Suppressor macrophage treated with lipopolysaccharide for 4 hours (primary cell): ENCODE data around the gene FOXN1.

Experiments used
- DNase-seq: peaks from one replicate; pipeline ENCODE4 v3.0.0-alpha.2; 2020

FOXN1 gene

DNA sequence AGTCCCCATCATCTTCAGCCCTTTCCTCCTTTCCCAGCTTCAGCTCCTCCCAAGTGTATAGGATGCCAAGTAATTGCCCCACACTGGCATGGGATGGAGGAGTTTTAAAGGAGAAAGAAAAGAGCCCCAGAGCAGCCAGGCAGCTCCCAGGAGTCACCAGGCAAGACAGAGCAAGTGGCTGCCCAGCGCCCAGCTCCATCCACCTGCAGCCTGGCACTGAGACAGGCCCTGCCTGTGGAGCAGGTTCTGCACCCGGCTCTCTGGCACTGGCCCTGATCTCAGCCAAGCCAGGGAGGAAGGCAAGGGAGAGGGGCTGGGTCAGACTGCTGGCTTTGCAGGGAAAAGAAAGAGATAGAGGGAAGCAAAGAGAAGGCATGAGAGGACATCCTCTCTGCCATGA, 21.7 kb downstream of the FOXN1 start:
- DNase-seq = no peak

DNA sequence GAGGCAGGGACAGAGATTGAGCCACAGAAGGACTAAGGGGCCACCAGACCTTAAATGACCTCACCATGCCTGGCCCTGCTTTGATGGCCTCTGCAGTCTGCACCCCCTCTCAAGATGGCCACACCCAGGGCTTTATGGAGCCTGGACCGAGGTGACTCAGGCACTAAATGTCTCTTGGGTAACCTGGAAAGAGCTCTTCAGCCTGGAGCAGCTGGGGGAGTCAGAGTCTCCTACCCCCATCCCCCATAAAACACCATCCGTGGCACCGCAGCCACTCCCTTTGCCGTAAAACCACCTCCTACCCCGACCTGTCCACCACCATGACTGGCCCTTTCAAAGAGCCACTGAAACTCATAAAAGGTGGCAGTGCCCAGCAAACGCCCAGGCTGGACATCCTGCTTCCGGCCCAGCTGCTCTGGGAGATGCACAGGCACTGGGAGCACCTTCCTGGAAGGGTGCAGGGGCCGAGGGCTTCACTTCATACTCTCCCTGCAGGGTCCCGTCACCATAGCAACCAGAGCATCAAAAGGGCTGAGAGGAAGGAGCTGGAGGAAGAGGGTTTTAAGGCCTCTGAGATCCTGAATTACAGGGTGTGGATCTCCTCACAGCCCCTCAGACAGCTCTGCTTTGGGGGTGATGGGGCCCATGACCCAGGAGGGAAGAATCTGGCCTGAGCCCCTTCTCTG, 22.3 kb downstream of the FOXN1 start:
- DNase-seq = no peak

DNA sequence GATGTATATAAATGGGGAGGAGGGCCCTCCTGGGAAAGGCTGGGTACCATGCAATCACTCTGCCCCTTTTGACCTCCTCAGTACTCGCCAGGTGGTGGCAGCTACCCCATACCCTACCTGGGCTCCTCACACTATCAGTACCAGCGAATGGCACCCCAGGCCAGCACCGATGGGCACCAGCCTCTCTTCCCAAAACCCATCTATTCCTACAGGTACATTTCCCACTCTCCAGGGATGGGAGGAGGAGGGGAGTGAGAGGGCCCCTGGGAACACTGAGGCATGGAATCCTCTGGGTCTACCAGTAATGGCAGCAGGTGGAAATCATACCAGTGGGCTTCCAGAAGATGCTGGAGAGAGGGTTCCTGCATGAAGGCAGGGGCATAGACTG, 22.9 kb downstream of the FOXN1 start:
- DNase-seq = no peak

DNA sequence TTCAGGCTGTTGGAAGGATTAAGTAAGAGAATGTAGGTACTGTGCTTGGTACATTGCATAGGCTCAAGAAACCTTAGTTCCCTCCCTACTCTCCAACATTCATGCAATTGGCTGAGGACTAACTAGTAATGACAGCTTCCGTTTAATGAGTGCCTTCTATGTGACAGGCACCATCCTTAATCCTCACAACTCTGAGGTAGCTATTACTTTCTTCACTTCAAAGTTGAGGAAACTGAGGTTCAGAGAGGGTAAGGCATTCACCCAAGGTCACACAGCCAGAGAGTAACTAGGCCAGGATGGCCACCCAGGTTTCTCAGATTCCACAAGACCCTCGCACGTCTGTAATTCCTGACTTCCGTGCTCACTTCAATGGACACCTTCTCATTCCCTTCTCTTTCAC, 24.1 kb downstream of the FOXN1 start:
- DNase-seq = no peak

DNA sequence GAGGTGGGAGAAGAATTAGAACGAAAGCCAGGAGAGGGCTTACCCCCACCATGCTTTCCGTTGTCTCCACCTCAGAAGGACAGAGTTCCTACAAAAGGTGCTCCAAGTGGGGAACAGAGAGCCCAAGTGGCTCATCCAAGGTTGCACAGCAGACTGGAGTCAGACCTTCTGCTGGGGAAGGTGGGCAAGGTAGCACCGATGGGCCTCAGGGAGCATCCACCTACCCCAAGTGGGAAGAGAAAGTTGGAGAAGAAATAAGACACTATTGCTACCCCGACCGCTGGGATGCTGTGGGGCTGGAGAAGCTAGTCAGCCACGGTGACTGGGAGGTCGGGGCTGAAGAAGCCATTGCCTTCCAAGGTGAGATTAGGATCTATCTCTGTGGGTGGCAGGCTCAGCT, 24.8 kb downstream of the FOXN1 start:
- DNase-seq = no peak

DNA sequence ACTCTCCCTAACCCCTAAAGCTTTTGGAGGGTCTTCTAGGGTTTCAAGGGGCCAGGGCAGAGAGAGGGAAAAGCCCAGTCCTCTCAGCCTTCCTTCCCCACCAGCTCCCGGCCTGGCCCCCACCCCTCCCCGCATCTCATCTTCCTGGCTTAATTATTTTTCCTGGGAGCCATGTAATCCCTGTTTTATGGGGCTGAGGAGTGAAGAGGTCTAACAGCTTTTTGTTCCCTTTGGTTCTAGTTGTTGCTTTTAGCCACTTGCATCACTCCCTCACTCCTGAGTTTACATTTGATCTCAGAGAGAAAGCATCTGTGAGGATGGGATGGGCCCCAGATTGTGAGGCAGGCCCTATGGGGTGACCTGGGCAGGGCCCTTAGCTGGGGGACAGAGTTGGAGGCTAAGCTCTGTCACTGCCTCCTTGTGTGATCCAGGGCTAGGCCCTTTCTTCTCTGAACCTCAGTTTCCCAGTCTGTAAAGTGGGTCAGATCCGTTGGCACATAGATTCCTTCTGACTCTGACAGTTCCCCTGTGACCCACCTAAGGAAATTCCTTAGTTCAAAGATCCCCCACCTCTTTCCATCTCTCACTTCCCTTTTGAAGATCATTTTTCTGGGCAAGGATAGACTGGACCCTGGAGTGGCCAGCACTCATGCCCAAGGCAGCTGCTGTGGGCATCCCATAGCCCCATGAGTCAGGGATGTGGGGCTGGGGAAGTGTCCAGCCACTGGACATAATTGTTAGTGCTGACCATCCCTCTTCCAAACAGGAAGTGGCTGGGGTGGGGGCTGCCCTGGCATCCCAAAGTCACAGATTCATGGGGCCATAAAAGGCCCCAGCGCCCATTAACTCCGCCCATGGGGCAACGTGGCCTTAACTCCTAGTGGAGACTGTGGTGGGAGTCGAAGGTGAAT, 26.2 kb downstream of the FOXN1 start:
- no peak for DNase-seq

DNA sequence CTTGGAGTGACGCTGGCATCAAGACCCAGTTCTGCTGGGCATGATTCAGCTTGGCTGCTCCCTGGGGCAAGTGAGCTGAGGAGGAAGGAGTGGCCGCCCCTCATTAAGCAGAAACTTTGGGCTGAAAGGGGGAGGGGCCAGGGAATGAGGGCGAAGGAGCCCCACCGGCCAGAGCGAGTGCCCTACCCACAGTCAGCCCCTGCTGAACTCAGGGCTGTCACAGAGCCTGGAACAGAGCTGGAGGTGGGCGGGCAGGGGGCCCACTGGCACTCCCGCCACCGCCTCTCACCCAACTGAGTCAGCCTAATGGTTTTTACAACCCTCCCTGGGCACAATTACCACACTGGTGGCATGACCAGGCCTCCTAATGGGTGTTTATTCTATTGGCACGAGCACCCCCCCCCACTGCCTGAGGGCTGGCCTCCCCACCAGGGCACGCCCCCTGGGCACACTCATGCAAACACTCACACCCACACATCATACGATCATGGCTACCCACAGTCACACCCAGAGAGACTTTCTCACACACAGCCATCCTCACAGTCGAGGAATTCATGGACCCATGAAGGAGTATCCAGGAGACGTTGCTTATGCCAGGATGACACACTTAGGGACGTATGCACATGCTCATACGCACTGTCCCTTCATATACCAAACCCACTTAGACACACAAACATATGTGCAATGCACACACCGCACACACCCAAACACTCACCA, 27.1 kb downstream of the FOXN1 start:
- no peak for DNase-seq

DNA sequence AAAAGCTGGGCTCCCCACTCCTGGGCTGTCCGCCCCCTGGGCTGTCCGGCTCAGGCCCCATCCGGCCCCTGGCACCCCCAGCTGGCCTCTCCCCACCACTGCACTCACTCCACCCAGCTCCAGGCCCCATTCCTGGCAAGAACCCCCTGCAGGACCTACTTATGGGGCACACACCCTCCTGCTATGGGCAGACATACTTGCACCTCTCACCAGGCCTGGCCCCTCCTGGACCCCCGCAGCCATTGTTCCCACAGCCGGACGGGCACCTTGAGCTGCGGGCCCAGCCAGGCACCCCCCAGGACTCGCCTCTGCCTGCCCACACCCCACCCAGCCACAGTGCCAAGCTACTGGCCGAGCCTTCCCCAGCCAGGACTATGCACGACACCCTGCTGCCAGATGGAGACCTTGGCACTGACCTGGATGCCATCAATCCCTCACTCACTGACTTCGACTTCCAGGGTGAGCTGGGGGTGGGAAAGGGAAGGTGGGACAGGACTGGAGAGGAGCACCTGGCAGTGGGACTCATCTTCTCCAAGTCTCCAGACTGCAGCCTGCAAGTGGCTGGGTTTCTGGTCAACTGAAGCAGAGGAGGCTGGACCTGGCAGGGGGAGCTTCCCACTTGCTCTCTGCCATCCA, 28.7 kb downstream of the FOXN1 start:
- DNase-seq = no peak

DNA sequence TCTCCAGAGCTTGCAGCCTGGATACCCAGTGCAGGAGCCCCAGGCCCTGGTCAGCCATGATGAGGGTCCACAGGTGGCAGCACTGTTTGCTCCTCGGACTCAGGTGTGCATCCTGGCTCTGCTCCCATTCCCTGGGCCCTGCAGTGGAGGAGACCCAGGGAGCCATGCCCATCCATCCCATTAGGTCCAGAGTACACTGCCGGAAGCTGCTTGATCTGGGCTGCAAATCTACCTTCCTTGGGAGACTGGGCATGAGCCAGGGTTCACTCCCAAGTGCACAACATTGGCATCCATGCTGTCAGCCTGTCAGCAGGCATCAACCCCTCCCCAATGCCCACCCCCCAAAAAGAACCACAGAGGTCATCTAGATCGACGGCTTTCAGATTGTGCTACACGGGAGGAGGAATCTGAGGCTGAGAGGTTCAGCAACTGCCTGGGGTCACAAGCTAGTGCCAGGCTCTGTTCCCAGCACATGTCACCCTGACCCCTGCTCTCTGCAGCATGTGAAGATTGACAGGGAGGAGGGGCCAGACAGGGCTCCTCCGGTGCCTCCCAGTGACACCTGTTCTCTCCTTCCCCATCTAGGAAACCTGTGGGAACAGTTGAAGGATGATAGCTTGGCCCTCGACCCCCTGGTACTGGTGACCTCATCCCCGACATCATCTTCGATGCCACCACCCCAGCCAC, 30.5 kb downstream of the FOXN1 start:
- no peak for DNase-seq

DNA sequence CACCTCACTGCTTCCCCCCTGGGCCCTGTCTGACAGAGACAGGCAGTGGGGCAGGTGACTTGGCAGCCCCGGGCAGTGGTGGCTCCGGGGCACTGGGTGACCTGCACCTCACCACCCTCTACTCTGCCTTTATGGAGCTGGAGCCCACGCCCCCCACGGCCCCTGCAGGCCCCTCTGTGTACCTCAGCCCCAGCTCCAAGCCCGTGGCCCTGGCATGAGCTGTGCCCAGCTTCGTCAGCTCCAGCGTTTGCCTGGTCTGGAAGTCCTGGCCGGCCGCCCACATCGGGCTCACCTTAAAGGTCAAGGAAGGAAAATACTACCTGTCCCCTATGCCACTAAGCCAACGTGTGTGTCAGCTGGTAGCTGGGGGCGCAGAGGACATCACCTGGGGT, 31.1 kb downstream of the FOXN1 start:
- no peak for DNase-seq

DNA sequence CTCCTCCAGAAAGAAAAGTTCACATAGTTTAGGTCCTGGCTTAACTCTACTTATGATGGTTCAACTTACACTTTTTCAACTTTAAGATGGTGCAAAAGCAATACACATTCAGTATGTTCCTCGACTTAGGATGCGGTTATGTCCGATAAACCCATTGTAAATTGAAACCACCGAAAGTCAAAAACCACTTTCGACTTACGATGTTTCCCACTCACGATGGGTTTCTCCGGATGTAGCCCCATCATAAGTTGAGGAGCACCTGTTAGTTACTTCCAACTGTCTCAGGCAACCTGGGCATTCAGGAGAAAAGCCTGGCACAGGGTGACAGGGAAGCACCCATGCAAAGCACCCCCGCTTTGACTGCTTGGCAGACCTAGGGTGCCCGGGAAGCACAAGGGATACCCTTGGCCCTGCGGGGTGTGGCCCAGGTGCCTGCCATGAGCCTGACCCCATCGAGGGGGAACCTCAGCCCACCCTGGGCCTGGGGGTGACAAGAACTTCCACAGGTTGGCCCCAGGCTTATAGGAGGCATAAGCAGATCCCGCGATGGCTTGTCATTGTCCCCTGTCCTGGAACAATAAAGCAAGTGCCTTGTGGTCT, 32.2 kb downstream of the FOXN1 start:
- no peak for DNase-seq

DNA sequence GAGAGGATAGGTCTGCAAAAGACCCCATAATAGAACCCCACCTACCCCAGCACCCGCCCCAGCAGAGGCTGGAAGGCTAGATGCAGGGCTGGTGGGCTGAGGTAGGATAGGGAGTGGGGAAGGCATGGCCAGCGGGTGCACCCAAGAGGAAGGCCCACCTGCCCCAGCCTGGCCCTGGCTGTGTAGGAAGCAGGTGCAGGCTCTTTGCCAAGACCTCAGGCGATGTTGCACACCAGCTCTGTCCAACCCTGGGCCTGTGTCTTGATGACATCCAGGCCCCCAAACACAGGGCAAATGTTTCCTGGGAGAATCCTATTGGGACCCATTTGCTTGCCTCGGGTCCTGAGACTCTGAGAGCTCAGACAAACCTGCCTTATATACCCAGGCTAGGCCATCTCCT, 34.1 kb downstream of the FOXN1 start:
- DNase-seq = no peak

DNA sequence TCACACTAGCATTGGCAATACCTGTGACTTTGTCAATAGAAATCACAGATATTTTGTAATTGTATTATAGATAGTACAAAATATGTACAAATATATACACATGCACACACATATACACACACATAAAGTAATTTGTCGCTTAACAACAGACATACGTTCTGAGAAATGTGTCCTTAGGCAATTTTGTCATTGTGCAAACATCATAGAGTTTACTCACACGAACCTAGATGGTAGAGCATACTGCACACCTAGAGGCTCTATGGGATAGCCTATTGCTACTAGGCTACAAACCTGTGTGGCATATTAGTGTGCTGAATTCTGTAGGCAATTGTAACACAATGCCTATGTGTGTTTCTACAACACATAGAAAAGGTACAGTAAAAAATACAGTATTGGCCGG, 35.3 kb downstream of the FOXN1 start:
- DNase-seq = no peak

DNA sequence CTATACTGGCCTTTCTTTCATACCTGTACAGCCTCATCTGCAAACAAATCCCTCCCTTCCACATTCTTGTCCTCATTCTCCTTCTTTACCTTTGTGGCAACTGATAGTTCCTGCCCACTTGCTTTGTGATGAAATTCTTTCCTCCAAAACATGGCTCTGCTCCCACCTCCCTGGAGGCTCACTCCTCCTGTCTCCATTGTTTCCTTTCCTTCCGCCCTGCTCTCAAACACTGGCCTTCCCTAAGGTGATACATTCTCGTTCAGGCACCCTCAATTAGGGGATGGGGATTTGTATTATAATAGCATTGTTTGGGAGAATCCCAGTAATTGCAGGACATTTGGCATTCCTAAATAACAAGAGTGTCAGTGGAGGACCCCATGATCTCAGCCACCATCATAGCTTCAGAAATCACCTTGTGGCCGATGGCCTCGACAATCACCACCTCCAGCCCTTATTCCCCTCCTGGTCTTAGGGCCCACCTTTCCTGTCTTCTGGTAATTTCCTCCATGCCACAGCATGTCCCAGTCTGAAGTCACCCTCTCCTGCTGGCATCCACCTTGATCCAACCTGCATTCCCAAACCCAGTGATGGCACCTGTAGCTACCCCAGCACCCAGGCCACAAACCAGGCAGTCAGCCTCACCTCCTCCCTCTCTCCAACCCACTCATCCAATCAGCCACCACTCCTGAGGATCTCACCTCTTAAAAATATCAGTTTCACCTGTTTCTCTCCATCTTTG, 38.4 kb downstream of the FOXN1 start:
- no peak for DNase-seq

DNA sequence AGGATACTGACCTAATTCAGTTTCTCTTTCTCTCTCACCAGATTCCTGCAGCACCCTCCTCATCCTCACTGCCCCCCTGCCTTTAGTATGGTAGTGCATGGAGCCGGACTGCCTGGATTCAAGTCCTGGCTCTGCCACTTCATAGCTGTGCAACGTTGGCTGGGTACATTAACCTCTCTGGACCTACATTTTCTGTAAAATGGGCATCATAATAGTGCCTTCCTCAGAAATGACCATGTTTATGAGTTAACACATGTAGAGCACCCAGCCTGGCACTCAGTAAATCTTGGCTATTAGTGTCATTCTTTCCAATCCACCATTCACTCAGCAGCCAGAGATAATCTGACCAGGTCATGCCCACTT, 39.0 kb downstream of the FOXN1 start:
- no peak for DNase-seq

DNA sequence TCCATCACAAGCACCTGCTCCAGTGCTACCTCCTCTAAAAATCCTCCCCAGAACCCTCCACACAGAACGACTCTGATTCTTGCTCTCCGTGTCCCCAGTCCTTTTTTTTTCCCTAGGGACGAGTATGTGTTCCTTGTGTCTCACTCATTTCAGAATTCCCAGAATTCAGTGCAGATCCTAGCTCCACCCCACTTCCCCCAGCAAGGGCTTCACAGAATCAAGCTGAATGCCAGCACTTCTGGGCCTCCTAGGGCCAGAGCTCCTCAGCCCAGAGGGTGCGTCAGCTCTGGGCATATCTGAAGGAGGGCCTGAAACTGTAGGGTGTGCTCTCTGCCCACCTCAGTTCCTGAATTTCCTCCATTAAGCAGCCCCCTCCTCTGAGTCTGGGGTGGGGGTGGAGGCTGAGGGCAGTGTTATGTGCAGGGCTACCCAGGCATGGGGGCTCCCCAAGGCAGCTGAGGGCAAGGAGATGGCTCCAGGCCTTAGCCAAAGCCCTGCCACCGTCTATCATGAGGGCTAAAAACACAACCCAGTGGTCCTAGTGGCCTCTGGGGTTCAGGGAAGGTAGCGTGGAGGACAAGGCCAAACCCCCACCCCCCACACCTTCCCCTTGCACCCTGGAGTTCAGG, 39.8 kb downstream of the FOXN1 start:
- no peak for DNase-seq

DNA sequence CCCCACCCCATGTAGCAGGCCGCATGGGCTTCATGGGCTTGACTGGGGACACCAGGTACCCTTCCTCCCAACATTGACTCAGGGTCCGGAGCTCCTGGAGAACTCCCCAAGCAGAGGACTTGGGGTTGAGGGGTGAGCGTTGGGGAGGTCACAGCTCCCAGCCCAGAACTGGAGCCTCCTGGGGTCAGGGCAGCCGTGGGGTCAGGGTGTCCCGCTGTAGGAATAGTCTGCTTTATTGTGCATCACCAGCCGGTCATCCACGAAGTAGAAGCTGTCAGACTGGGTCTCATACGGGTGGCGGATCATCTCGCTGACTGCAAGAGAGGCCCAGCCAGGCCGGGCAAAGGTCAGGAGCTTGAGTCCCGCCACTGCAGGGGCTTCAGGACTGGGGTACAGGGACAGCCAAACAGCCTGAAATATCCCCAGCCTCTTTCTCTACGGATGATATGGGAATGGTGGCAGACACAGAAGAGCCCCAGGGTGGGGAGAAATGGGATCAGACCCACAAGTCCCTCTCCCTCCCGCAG, 41.0 kb downstream of the FOXN1 start:
- no peak for DNase-seq

DNA sequence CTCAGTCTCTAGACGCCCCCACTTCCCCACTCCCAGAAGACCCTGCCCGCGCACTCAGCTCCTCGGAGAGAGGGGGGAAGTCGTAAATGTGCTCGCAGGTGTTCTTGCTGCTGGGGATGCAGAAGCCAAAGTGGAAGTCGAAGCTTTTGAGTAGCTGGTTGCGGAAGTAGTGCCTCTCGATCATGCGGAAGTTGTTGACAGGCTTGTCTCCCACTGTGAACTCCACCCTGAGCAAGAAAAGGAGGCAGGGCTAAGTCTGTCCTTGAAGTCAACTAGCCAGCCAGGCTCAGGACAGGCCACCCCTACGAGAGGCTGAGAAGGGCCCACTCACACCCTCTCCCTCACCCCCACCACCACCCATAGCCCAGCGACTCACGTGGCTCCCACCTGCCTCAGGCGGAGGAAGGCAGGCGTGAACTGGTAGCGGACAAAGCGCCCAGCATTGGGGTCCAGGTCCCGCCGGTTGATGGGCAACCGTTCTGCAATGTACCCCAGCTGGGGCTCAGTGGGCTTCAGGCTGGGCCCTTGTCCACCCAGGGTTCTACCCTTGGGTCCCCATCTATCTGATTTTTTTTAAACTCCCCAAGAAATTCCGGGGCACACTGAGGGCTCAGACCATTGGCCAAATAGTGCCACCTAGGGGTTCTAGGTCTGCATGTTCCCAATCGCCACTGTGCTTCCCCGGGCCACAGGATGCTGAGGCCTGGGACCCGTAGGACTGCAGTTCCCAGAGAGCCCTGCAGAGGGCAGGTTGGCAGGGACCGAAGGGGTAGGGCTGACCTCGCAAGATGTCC, 41.7 kb downstream of the FOXN1 start:
- DNase-seq = peak; percentile 79

DNA sequence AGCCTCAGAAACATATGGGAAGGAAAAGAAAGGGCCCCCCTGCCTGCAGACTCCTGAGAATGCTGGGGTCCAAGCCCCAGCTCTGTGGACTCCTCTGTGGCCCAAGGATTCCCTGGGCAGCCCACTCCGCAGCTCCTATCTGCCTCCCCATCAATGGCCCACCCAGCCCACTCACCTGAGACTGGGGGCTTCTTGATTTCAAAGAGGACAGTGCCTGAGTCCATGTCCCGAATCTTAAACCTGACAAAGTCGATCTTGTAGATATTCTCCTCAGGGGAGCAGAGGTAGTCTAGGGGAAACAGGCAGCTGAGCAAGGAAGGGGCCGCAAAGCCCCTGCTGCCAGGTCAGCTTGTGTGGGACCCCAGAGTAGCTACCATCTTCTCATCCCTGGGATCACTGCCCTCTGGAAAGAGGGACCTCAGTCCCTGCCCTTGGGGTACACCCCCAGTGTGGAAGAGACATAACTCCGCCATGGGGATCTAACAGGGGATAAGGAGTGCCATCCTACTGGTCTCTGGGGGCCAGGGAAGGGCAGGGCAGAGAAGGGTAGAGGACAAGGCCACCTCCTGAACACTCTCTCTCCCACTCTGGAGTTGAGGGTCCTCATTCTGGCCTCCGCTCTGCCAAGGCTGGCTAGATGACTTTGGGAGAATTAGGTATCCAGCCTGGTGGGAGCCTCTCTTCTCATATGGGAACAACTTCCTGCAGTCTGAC, 42.4 kb downstream of the FOXN1 start:
- DNase-seq = no peak
